ENCODE results near the gene TFAP2C. TPM values are rescaled to one million over a fixed set of nuclear protein-coding genes. Genes with fewer than 3 reads are reported as not detected.

Gene TFAP2C
- not detected in 2 replicates for total RNA-seq (2014; rRNA removed; shearing (Covaris generic); ENCODE audit: low replicate concordance)

DNA sequence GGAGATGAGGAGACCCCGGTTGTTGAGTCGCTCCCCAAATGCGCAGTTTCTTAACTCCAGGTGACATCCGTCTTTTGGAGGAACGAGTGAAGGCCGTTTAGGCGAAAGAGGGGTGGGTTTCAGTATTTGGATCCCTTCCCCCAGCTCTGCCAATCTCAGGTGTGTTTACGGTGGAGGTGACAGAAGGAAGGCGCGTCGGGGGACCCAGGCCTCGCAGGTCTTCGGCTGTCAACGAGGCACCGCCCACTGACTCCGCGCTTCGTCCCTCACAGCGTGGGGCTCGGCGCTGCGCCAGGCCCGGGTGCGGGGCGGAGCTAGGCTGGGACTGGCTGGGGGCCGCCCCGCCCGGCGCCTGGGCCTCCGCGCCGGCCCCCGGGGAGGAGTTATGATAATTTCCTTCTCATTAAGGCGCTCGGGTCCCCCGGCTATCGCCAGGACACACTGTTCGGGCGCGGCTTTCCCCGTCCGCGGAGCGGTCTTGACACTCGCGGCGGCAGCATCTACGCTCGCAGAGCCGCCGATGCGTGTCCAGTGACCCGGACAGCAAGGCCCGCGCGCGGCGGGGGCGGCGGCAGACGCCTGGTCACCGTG lies at the start of gene TFAP2C:
Gene TFAP2C (plus strand): TSS at position 434 of the 591 bp plus-strand sequence. CDS start 239 bp downstream, outside the sequence.
- Histone ChIP-seq H4K20me1 (ENCODE audit: insufficient read depth, low read depth, low read length) (no peaks in the 10 kb centered on the region), H3K9ac (ENCODE audit: low read length) (no peak within 1 kb of the TSS), H3K79me2 (ENCODE audit: low read length) (no peaks in the 10 kb centered on the region), H3K4me1 (ENCODE audit: low read length) (no peaks in the 10 kb centered on the region), H3K4me3 (ENCODE audit: low read length) (no peak within 1 kb of the TSS), H2AFZ (ENCODE audit: low read length) (no peak within 1 kb of the TSS), H3K9me2 (replicated peaks; ENCODE audit: insufficient read depth, low read length) (no peaks in the 10 kb centered on the region), H3K27me3 (ENCODE audit: low read length) (no peaks in the 10 kb centered on the region), H3K27ac (ENCODE audit: low read length) (no peak within 1 kb of the TSS), H3K9me3 (ENCODE audit: low read length) (no peaks in the 10 kb centered on the region), H3K36me3 (ENCODE audit: insufficient read depth, low read length) (no peaks in the 10 kb centered on the region), H3K4me2 (ENCODE audit: low read depth, low read length, poor library complexity, severe bottlenecking) (no peak within 1 kb of the TSS)
- DNase-seq = no peak

DNA sequence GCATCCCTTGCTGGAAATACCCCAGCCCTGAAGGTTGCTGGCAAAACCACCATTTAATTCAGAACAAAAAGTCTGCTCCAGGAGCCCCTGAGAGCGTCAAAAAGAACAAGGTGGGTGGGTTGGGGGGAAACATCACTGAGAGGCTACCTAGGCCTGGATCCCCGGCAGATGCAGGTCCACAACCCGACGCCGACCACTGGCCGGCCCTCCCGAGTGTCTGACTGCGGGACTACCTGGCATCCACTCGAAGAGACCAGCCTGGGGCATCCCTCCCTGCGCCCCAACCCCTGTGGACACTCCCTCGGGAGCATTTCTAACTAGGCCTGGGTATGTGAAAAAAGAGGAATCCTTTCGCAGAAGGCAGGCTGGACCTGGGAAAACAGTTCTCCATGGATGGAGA lies 48.9 kb upstream of the TFAP2C start:
- Histone ChIP-seq H3K4me2 (ENCODE audit: low read depth, low read length, poor library complexity, severe bottlenecking) (no peak overlapping the region), H3K9me3 (ENCODE audit: low read length) (no peaks in the 10 kb centered on the region), H3K9me2 (replicated peaks; ENCODE audit: insufficient read depth, low read length) (no peaks in the 10 kb centered on the region), H4K20me1 (ENCODE audit: insufficient read depth, low read depth, low read length) (no peaks in the 10 kb centered on the region), H3K4me1 (ENCODE audit: low read length) (no peaks in the 10 kb centered on the region), H2AFZ (ENCODE audit: low read length) (no peak overlapping the region), H3K9ac (ENCODE audit: low read length) (no peak overlapping the region), H3K79me2 (ENCODE audit: low read length) (no peaks in the 10 kb centered on the region), H3K36me3 (ENCODE audit: insufficient read depth, low read length) (no peaks in the 10 kb centered on the region), H3K4me3 (ENCODE audit: low read length) (no peak overlapping the region), H3K27ac (ENCODE audit: low read length) (no peak overlapping the region), H3K27me3 (ENCODE audit: low read length) (no peaks in the 10 kb centered on the region)
- no peak for DNase-seq

- Histone ChIP-seq H4K20me1 (ENCODE audit: insufficient read depth, low read depth, low read length) (no peaks in the 10 kb centered on the region), H3K27me3 (ENCODE audit: low read length) (no peaks in the 10 kb centered on the region), H3K4me2 (ENCODE audit: low read depth, low read length, poor library complexity, severe bottlenecking) (no peak overlapping the region), H3K36me3 (ENCODE audit: insufficient read depth, low read length) (no peaks in the 10 kb centered on the region), H3K9ac (ENCODE audit: low read length) (no peak overlapping the region), H2AFZ (ENCODE audit: low read length) (no peak overlapping the region), H3K79me2 (ENCODE audit: low read length) (no peaks in the 10 kb centered on the region), H3K27ac (ENCODE audit: low read length) (no peak overlapping the region), H3K9me3 (ENCODE audit: low read length) (no peaks in the 10 kb centered on the region), H3K9me2 (replicated peaks; ENCODE audit: insufficient read depth, low read length) (no peaks in the 10 kb centered on the region), H3K4me1 (ENCODE audit: low read length) (no peaks in the 10 kb centered on the region), H3K4me3 (ENCODE audit: low read length) (no peak overlapping the region)
- no peak for DNase-seq
Observed at GRCh38 chr20:56581701-56582100, 47.4 kb upstream of the TFAP2C start.

DNA sequence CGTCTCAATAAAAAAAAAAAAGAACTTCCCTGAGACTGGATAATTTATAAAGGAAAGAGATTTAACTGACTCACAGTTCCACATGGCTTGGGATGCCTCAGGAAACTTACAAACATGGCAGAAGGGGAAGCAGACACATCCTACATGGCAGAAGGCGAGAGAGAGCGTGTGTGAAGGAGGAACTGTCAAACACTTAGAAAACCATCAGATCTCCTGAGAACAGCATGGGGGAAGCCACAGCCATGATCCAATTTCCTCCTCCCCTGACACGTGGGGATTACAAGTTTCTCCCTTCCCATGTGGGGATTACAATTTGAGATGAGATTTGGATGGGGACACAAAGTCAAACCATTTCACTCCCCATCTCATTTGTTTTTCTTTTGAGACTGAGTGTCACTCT lies 46.6 kb upstream of the TFAP2C start:
- H3K79me2 ChIP-seq (ENCODE audit: low read length) = no peaks in the 10 kb centered on the region

DNA sequence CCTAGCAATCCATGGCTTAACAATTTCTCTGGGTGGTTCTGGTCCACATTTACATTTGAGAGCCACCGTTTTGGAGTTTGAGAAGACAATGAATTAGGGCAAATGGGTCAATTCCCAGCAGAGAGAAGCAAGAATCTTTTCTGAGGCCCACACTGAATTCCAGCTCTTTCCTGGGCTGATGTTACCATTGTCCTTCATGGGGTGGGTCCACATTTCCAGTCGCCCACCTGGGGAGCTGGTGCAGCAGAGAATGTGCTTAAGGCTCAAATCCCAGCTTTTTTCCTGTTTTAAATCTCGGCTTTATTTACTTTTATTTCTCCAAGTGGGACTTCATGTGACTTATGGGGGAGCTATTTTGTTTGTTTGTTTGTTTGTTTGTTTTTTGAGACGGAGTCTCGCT lies 44.2 kb upstream of the TFAP2C start:
- H3K9me2 ChIP-seq (replicated peaks; ENCODE audit: insufficient read depth, low read length) = no peaks in the 10 kb centered on the region
- no peak overlapping the region for H3K9ac ChIP-seq (ENCODE audit: low read length)
- H3K79me2 ChIP-seq (ENCODE audit: low read length) = no peaks in the 10 kb centered on the region
- H3K27me3 ChIP-seq (ENCODE audit: low read length) = no peaks in the 10 kb centered on the region
- H3K9me3 ChIP-seq (ENCODE audit: low read length) = no peaks in the 10 kb centered on the region
- no peak overlapping the region for H2AFZ ChIP-seq (ENCODE audit: low read length)
- H3K4me2 ChIP-seq (ENCODE audit: low read depth, low read length, poor library complexity, severe bottlenecking) = no peak overlapping the region
- no peaks in the 10 kb centered on the region for H4K20me1 ChIP-seq (ENCODE audit: insufficient read depth, low read depth, low read length)
- H3K4me3 ChIP-seq (ENCODE audit: low read length) = no peak overlapping the region
- no peak overlapping the region for H3K27ac ChIP-seq (ENCODE audit: low read length)
- H3K4me1 ChIP-seq (ENCODE audit: low read length) = no peaks in the 10 kb centered on the region
- H3K36me3 ChIP-seq (ENCODE audit: insufficient read depth, low read length) = no peaks in the 10 kb centered on the region
- no peak for DNase-seq

More for the DNA sequence above, 46.6 kb upstream of the TFAP2C start:
- H3K27ac ChIP-seq (ENCODE audit: low read length) = no peak overlapping the region
- no peaks in the 10 kb centered on the region for H3K36me3 ChIP-seq (ENCODE audit: insufficient read depth, low read length)
- DNase-seq = no peak
- no peak overlapping the region for H3K4me2 ChIP-seq (ENCODE audit: low read depth, low read length, poor library complexity, severe bottlenecking)
- H3K9ac ChIP-seq (ENCODE audit: low read length) = no peak overlapping the region
- H2AFZ ChIP-seq (ENCODE audit: low read length) = no peak overlapping the region
- no peaks in the 10 kb centered on the region for H3K4me1 ChIP-seq (ENCODE audit: low read length)
- H3K9me3 ChIP-seq (ENCODE audit: low read length) = no peaks in the 10 kb centered on the region
- no peak overlapping the region for H3K4me3 ChIP-seq (ENCODE audit: low read length)
- no peaks in the 10 kb centered on the region for H3K27me3 ChIP-seq (ENCODE audit: low read length)
- H4K20me1 ChIP-seq (ENCODE audit: insufficient read depth, low read depth, low read length) = no peaks in the 10 kb centered on the region
- H3K9me2 ChIP-seq (replicated peaks; ENCODE audit: insufficient read depth, low read length) = no peaks in the 10 kb centered on the region

DNA sequence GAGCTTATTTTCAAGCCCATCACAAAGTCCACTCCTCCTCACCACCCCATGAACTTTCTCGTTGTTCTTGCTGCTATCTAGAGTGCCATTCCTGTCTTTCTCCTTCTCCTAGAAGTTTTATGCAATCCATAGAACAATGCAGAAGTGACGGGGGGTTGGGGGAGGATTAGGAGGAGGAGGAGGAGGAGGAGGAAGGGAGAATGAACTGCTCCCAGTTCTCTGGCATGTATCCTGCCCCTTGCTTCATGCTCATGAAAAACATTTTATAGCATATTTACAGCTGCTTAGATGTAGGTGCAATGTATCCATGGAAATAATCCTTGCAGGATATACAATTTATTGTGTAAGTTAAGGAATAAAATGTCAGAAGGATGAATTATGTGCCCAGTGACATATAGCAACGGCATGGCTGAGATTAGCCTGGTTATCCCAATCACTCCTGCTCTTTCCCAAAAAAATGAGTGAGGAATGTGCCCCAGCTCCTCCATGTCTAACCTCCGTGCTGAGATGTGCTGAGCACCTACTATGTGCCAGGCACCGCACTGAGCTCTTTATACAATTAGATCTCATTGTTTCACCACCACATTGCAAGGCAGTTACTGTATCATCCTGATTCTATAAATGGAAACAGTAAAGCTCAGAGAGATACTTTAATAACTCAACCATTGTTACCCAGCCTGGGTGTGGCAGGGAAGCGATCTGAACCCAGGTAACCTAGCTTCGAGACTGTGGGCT lies 41.6 kb upstream of the TFAP2C start:
- Histone ChIP-seq H2AFZ (ENCODE audit: low read length) (no peak overlapping the region), H3K9me2 (replicated peaks; ENCODE audit: insufficient read depth, low read length) (no peaks in the 10 kb centered on the region), H4K20me1 (ENCODE audit: insufficient read depth, low read depth, low read length) (no peaks in the 10 kb centered on the region), H3K4me2 (ENCODE audit: low read depth, low read length, poor library complexity, severe bottlenecking) (no peak overlapping the region), H3K4me3 (ENCODE audit: low read length) (no peak overlapping the region), H3K4me1 (ENCODE audit: low read length) (no peaks in the 10 kb centered on the region), H3K9me3 (ENCODE audit: low read length) (no peaks in the 10 kb centered on the region), H3K36me3 (ENCODE audit: insufficient read depth, low read length) (no peaks in the 10 kb centered on the region), H3K27me3 (ENCODE audit: low read length) (no peaks in the 10 kb centered on the region), H3K9ac (ENCODE audit: low read length) (no peak overlapping the region), H3K27ac (ENCODE audit: low read length) (no peak overlapping the region), H3K79me2 (ENCODE audit: low read length) (no peaks in the 10 kb centered on the region)
- DNase-seq = peak; percentile 10

DNA sequence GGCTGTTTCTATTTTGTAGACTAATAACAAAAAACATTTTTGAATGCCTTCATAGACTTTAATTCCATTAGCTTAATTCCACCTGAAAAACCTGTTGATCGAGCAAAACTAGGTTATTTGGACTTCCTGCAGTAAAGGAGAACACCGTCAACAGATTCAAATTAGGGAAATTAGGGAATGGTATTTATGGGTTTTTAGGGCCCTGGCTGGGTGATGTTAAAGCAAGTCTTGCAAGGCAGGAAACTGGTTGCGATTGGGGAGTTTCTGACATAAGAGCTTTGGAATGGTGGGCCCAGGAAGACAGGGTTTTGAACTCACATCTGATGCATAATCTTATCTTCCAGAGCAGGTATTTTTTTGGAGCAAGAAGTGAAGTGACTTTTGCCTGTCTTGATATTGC lies 40.1 kb upstream of the TFAP2C start:
- Histone ChIP-seq H3K36me3 (ENCODE audit: insufficient read depth, low read length) (no peaks in the 10 kb centered on the region), H4K20me1 (ENCODE audit: insufficient read depth, low read depth, low read length) (no peaks in the 10 kb centered on the region), H3K9me3 (ENCODE audit: low read length) (no peaks in the 10 kb centered on the region)

GRCh38 chr20:56589633-56590032 lies 39.5 kb upstream of the TFAP2C start:
- DNase-seq = no peak
- Histone ChIP-seq H3K4me3 (ENCODE audit: low read length) (no peak overlapping the region), H3K4me2 (ENCODE audit: low read depth, low read length, poor library complexity, severe bottlenecking) (no peak overlapping the region), H3K4me1 (ENCODE audit: low read length) (no peaks in the 10 kb centered on the region), H3K9ac (ENCODE audit: low read length) (no peak overlapping the region), H3K9me2 (replicated peaks; ENCODE audit: insufficient read depth, low read length) (no peaks in the 10 kb centered on the region), H3K9me3 (ENCODE audit: low read length) (no peaks in the 10 kb centered on the region), H3K27ac (ENCODE audit: low read length) (no peak overlapping the region), H3K79me2 (ENCODE audit: low read length) (no peaks in the 10 kb centered on the region), H4K20me1 (ENCODE audit: insufficient read depth, low read depth, low read length) (no peaks in the 10 kb centered on the region), H2AFZ (ENCODE audit: low read length) (no peak overlapping the region), H3K27me3 (ENCODE audit: low read length) (no peaks in the 10 kb centered on the region), H3K36me3 (ENCODE audit: insufficient read depth, low read length) (no peaks in the 10 kb centered on the region)

More for the DNA sequence above, 40.1 kb upstream of the TFAP2C start:
- no peak overlapping the region for H2AFZ ChIP-seq (ENCODE audit: low read length)
- no peaks in the 10 kb centered on the region for H3K79me2 ChIP-seq (ENCODE audit: low read length)
- H3K9me2 ChIP-seq (replicated peaks; ENCODE audit: insufficient read depth, low read length) = no peaks in the 10 kb centered on the region
- no peak overlapping the region for H3K9ac ChIP-seq (ENCODE audit: low read length)
- no peak for DNase-seq
- no peaks in the 10 kb centered on the region for H3K27me3 ChIP-seq (ENCODE audit: low read length)
- H3K4me1 ChIP-seq (ENCODE audit: low read length) = no peaks in the 10 kb centered on the region
- no peak overlapping the region for H3K27ac ChIP-seq (ENCODE audit: low read length)
- H3K4me3 ChIP-seq (ENCODE audit: low read length) = no peak overlapping the region
- H3K4me2 ChIP-seq (ENCODE audit: low read depth, low read length, poor library complexity, severe bottlenecking) = no peak overlapping the region
